ENCODE measurements around the gene ARHGEF17. TPM values are rescaled to one million over a fixed set of nuclear protein-coding genes. Genes with fewer than 3 reads are reported as not detected.

The ARHGEF17 gene
- total and polyA plus RNA-seq, 2 experiments from 2014 or later, result 30.2 to 35.6 TPM

DNA sequence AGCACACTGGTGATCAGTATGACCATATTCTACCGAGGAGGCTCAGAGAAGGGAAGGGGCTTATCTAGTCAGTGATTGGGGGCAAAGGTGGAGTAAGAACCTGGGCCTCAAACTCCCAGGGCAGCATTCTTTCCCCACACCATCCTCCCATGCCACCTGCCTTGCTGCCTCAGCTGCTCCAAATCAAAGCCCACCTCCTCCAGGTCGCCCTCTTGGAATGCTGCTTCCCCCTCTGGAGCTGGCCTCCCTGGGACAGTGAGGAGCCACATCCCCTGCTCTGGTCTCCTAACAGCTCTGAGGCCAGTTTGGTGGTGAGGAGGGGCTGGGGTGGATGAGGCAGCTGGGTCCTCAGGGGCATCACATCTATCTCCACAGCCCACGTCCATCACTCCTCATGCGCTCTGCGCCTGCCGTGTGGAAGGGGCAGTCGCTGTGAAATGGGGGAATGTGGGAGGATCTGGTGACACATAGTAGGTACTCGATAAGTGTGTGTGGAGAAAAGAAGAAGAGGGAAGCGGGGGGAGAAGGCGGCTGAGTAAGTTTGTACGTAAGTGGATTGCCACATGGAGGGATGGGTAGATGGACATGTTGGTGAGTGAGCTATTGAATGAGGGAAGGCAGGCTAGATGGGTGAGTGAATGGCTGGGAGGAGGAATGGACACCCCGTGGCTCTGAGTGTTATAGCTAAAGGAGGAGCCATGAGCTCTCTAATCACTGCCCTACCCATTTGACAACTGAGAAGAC lies 16.1 kb upstream of the ARHGEF17 start:
- Histone ChIP-seq H3K4me1 (ENCODE audit: insufficient read depth) (peaks cover 13% of the 10 kb centered on the region), H3K4me3 (no peak overlapping the region), H3K9me3 (ENCODE audit: low read depth) (no peaks in the 10 kb centered on the region), H3K27me3 (no peaks in the 10 kb centered on the region), H3K79me2 (no peaks in the 10 kb centered on the region), H3K27ac (no peak overlapping the region), H4K20me1 (ENCODE audit: insufficient read depth, poor library complexity, severe bottlenecking) (no peaks in the 10 kb centered on the region), H3K9me2 (replicated peaks; ENCODE audit: insufficient read depth) (no peaks in the 10 kb centered on the region), H3K4me2 (no peak overlapping the region), H2AFZ (no peak overlapping the region), H3K36me3 (replicated peaks; ENCODE audit: insufficient read depth, low read depth) (no peaks in the 10 kb centered on the region)
- TF ChIP-seq EZH2phosphoT487 (IDR thresholded peaks at IDR 0.05; ENCODE audit: low read depth, severe bottlenecking, unreplicated experiment) (no peak), EZH2 (IDR thresholded peaks at IDR 0.05; ENCODE audit: borderline replicate concordance) (no peak)
- TF ChIP-seq, protein P1, sequence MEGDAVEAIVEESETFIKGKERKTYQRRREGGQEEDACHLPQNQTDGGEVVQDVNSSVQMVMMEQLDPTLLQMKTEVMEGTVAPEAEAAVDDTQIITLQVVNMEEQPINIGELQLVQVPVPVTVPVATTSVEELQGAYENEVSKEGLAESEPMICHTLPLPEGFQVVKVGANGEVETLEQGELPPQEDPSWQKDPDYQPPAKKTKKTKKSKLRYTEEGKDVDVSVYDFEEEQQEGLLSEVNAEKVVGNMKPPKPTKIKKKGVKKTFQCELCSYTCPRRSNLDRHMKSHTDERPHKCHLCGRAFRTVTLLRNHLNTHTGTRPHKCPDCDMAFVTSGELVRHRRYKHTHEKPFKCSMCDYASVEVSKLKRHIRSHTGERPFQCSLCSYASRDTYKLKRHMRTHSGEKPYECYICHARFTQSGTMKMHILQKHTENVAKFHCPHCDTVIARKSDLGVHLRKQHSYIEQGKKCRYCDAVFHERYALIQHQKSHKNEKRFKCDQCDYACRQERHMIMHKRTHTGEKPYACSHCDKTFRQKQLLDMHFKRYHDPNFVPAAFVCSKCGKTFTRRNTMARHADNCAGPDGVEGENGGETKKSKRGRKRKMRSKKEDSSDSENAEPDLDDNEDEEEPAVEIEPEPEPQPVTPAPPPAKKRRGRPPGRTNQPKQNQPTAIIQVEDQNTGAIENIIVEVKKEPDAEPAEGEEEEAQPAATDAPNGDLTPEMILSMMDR (IDR thresholded peaks at IDR 0.05; ENCODE audit: poor library complexity), result no peak
- no peak for DNase-seq (ENCODE audit: low spot score)
- WGBS (ENCODE audit: low lambda C conversion rate, missing lambda C conversion rate), result 90% methylated on average over 12 of the region's 12 CpGs

DNA sequence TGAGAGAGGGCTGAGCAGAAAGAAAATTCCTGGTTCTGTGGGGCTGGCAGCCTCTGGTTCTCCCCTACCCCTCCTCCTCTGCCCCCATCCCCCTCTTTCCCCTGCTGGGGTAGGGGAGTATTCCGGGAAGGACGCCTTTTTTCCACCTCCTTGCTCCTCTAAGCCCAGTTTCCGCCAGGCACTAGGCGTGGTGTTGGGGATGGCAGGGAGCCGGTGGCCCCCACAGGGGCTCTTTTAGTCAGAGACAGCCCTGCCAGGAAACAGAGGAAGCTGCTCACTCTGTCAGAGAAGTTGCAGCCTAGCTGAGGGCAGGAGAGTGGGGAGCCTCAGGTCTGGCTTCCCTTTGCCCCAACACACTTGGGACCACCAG lies 15.6 kb upstream of the ARHGEF17 start:
- Histone ChIP-seq H3K9me3 (ENCODE audit: low read depth) (no peaks in the 10 kb centered on the region), H3K4me3 (no peak overlapping the region), H3K27me3 (no peaks in the 10 kb centered on the region), H2AFZ (no peak overlapping the region), H3K4me2 (no peak overlapping the region), H3K27ac (no peak overlapping the region), H4K20me1 (ENCODE audit: insufficient read depth, poor library complexity, severe bottlenecking) (no peaks in the 10 kb centered on the region), H3K9me2 (replicated peaks; ENCODE audit: insufficient read depth) (no peaks in the 10 kb centered on the region), H3K4me1 (ENCODE audit: insufficient read depth) (peaks cover 13% of the 10 kb centered on the region), H3K79me2 (no peaks in the 10 kb centered on the region), H3K36me3 (replicated peaks; ENCODE audit: insufficient read depth, low read depth) (no peaks in the 10 kb centered on the region)
- no peak for DNase-seq (ENCODE audit: low spot score)
- TF ChIP-seq EZH2phosphoT487 (IDR thresholded peaks at IDR 0.05; ENCODE audit: low read depth, severe bottlenecking, unreplicated experiment) (no peak), EZH2 (IDR thresholded peaks at IDR 0.05; ENCODE audit: borderline replicate concordance) (no peak)
- TF ChIP-seq, protein P1 (IDR thresholded peaks at IDR 0.05; ENCODE audit: poor library complexity), result no peak
- 64% methylated on average over 5 of the region's 5 CpGs for WGBS (ENCODE audit: low lambda C conversion rate, missing lambda C conversion rate)

DNA sequence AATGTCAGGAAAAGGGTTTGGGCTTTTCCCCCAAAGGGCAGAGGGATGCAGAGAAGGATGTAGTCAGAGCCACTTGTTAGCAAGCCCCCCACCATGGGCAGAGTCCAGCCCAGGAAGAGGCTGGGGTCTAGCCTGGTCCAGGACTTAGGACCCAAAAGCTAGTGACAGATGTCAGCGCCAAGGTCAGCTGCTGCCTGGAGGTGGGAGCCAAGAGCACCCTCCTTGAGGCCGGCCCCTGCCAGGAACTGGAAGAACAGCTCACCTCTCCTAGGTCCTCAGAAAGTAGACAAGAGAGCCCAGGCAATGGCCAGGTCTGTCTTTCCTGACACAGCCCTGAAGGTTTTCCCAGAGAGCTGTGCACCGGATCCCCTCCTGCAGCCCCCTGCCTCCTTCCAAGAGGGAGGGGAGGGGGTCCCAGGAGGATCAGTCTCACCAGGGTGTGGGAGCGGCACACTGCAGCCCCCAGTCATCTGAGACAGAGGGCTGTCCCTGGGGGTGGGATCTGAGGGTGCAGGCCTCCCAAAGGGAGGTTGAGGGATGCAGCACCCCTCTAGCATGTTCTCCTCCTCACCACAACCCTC lies 14.6 kb upstream of the ARHGEF17 start:
- Histone ChIP-seq H3K9me3 (ENCODE audit: low read depth) (no peaks in the 10 kb centered on the region), H2AFZ (no peak overlapping the region), H3K4me3 (no peak overlapping the region), H3K9me2 (replicated peaks; ENCODE audit: insufficient read depth) (no peaks in the 10 kb centered on the region), H3K27me3 (no peaks in the 10 kb centered on the region), H3K4me2 (no peak overlapping the region), H3K36me3 (replicated peaks; ENCODE audit: insufficient read depth, low read depth) (no peaks in the 10 kb centered on the region), H3K79me2 (no peaks in the 10 kb centered on the region), H3K27ac (no peak overlapping the region), H3K4me1 (ENCODE audit: insufficient read depth) (peaks cover 9% of the 10 kb centered on the region), H4K20me1 (ENCODE audit: insufficient read depth, poor library complexity, severe bottlenecking) (no peaks in the 10 kb centered on the region)
- no peak for DNase-seq (ENCODE audit: low spot score)
- WGBS (ENCODE audit: low lambda C conversion rate, missing lambda C conversion rate), result 89% methylated on average over 4 of the region's 4 CpGs
- TF ChIP-seq EZH2phosphoT487 (IDR thresholded peaks at IDR 0.05; ENCODE audit: low read depth, severe bottlenecking, unreplicated experiment) (no peak), EZH2 (IDR thresholded peaks at IDR 0.05; ENCODE audit: borderline replicate concordance) (no peak)
- TF ChIP-seq, protein P1 (IDR thresholded peaks at IDR 0.05; ENCODE audit: poor library complexity), result no peak
